Measurements from ENCODE around the gene SMG6.

DNA sequence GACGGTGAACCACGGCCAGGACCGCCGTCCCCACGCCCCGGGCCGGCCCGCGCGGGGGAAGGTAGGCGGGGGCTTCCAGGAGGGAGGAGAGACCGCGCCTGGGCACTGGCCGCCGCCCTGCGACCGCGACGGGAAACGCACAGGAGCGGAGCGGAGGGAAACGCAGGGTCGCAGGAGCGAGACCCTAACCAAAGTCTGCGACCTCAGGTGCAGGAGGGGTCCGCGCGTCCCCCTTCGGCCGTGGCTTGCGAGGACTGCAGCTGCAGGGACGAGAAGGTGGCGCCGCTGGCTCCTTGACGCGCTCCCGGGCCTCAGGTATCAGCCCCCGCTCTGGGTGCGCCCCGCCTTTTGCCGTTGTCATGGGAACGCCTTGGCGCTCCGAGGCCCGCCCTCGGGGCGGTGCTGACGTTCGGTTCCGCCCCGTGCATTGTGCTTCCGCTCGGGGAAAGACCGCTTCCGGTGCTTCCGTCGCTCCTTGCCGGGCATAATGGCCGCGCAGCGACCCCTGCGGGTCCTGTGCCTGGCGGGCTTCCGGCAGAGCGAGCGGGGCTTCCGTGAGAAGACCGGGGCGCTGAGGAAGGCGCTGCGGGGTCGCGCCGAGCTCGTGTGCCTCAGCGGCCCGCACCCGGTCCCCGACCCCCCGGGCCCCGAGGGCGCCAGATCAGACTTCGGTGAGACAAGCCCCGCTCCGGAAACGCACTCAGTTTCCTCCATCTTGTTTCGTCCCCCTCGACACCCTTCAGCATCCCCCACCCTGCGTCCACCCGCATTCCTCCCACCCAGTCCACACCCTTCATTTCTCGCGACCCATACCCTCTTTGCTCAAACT is 261.8 kb downstream of the SMG6 start, which contains the start of gene OVCA2:
- TF ChIP-seq, protein P1, sequence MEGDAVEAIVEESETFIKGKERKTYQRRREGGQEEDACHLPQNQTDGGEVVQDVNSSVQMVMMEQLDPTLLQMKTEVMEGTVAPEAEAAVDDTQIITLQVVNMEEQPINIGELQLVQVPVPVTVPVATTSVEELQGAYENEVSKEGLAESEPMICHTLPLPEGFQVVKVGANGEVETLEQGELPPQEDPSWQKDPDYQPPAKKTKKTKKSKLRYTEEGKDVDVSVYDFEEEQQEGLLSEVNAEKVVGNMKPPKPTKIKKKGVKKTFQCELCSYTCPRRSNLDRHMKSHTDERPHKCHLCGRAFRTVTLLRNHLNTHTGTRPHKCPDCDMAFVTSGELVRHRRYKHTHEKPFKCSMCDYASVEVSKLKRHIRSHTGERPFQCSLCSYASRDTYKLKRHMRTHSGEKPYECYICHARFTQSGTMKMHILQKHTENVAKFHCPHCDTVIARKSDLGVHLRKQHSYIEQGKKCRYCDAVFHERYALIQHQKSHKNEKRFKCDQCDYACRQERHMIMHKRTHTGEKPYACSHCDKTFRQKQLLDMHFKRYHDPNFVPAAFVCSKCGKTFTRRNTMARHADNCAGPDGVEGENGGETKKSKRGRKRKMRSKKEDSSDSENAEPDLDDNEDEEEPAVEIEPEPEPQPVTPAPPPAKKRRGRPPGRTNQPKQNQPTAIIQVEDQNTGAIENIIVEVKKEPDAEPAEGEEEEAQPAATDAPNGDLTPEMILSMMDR (IDR thresholded peaks at IDR 0.05; ENCODE audit: low read depth, low read length), result peak; percentile 48
- TF ChIP-seq EZH2phosphoT487 (IDR thresholded peaks at IDR 0.05; ENCODE audit: low read depth), result no peak
